Measurements from ENCODE around the gene CERS1.

DNA sequence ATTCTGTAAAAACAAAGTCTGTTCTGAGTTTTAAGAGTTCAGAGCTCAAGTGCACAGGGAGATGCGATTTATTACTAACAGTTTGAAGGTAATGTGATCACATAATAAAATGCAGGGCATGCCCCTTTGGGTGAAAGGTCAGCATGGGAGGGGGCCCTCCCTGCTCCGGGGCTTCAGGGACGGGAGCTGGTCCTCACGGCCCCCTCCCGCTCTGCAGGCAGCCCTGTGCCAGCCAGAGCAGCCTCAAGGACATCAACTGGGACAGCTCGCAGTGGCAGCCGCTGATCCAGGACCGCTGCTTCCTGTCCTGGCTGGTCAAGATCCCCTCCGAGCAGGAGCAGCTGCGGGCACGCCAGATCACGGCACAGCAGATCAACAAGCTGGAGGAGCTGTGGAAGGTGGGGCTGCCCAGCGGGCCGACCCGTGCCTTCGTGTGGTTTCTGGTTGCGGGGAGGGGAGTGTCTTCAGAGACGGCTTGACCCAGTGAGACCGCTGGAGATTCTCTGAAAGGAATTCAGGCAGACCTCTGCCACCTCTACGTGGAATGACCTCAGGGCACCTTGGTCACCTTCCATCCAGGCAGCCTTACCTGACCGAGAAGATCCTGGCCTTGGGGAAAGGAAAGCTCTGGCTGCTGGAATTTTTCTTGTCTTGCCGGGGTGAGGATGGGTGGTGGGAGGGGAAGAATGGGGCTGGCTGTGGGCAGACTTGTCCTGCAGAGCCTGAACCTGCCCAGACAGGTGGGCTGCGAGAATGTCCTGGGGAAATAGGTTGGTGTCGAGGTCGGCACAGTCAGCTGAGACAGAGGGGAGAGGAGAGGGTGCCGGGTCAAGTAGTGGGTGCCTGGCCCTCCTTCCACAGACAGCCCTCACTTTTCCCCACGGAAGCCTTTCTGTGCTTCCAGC is 45.2 kb downstream of the CERS1 start:
- TF ChIP-seq, protein P1, sequence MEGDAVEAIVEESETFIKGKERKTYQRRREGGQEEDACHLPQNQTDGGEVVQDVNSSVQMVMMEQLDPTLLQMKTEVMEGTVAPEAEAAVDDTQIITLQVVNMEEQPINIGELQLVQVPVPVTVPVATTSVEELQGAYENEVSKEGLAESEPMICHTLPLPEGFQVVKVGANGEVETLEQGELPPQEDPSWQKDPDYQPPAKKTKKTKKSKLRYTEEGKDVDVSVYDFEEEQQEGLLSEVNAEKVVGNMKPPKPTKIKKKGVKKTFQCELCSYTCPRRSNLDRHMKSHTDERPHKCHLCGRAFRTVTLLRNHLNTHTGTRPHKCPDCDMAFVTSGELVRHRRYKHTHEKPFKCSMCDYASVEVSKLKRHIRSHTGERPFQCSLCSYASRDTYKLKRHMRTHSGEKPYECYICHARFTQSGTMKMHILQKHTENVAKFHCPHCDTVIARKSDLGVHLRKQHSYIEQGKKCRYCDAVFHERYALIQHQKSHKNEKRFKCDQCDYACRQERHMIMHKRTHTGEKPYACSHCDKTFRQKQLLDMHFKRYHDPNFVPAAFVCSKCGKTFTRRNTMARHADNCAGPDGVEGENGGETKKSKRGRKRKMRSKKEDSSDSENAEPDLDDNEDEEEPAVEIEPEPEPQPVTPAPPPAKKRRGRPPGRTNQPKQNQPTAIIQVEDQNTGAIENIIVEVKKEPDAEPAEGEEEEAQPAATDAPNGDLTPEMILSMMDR (IDR thresholded peaks at IDR 0.05), result no peak
- TF ChIP-seq POLR2A (IDR thresholded peaks at IDR 0.05), result no peak
